ENCODE measurements around the gene S100A10. TPM values are rescaled to one million over a fixed set of nuclear protein-coding genes. Genes with fewer than 3 reads are reported as not detected.

Gene S100A10
- total RNA-seq, 1 experiment from 2014 or later = 2,143 TPM

- BruUV-seq (replicated peaks) = TSS peak; percentile 9
- peak overlapping the region; percentile 55 for H3K4me3 Mint-ChIP-seq (ENCODE audit: unreplicated experiment)
- no peaks in the 10 kb centered on the region for H3K36me3 ChIP-seq (ENCODE audit: control insufficient read depth, insufficient read depth, low read length)
- H3K27me3 ChIP-seq (replicated peaks; ENCODE audit: control insufficient read depth, insufficient read depth, low read length) = no peaks in the 10 kb centered on the region
- POLR2A ChIA-PET = interaction anchor here (0.6 to 1.1 kb wide), 6 partner anchors 16 to 131 kb away, joined by 3 to 5 read pairs (median 4); no protein-coding TSS in a partner anchor
- CTCF ChIA-PET = interaction anchor here (0.6 to 7.0 kb wide), 3 partner anchors 29 to 188 kb away, joined by 3 to 249 read pairs (median 6); no protein-coding TSS in a partner anchor
- peaks cover 26% of the 10 kb centered on the region for H3K36me3 Mint-ChIP-seq (ENCODE audit: insufficient read depth, unreplicated experiment)
- TF ChIP-seq, protein P1, sequence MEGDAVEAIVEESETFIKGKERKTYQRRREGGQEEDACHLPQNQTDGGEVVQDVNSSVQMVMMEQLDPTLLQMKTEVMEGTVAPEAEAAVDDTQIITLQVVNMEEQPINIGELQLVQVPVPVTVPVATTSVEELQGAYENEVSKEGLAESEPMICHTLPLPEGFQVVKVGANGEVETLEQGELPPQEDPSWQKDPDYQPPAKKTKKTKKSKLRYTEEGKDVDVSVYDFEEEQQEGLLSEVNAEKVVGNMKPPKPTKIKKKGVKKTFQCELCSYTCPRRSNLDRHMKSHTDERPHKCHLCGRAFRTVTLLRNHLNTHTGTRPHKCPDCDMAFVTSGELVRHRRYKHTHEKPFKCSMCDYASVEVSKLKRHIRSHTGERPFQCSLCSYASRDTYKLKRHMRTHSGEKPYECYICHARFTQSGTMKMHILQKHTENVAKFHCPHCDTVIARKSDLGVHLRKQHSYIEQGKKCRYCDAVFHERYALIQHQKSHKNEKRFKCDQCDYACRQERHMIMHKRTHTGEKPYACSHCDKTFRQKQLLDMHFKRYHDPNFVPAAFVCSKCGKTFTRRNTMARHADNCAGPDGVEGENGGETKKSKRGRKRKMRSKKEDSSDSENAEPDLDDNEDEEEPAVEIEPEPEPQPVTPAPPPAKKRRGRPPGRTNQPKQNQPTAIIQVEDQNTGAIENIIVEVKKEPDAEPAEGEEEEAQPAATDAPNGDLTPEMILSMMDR (IDR thresholded peaks at IDR 0.05; ENCODE audit: insufficient read depth in 1 of 2, low read depth in 1 of 2, low read length in 1 of 2, severe bottlenecking in 1 of 2, unreplicated experiment in 1 of 2) = no peak
- H3K27me3 Mint-ChIP-seq (ENCODE audit: insufficient read depth, unreplicated experiment) = no peaks in the 10 kb centered on the region
- H3K4me1 ChIP-seq = peaks cover 93% of the 10 kb centered on the region
- no peaks in the 10 kb centered on the region; the same call in 1 of the 2 replicates for H3K9me3 ChIP-seq
- H3K4me3 ChIP-seq (ENCODE audit: low read depth, low read length) = no peak overlapping the region
- peak; percentile 59 to 71 for DNase-seq
- H3K27ac Mint-ChIP-seq (ENCODE audit: unreplicated experiment) = peak overlapping the region; percentile 74
- peaks cover 56% of the 10 kb centered on the region for H3K4me1 Mint-ChIP-seq (ENCODE audit: low read depth, unreplicated experiment)
- intact Hi-C loops (cut with micrococcal nuclease; ENCODE audit: unreplicated experiment) = loop anchor here (2.0 kb wide), 1 partner anchor 62 kb away; no protein-coding TSS in a partner anchor
- H3K9me3 Mint-ChIP-seq (ENCODE audit: unreplicated experiment) = no peaks in the 10 kb centered on the region
These were observed 21.0 kb downstream of the S100A10 start for GRCh38 chr1:151972542-151973248.

DNA sequence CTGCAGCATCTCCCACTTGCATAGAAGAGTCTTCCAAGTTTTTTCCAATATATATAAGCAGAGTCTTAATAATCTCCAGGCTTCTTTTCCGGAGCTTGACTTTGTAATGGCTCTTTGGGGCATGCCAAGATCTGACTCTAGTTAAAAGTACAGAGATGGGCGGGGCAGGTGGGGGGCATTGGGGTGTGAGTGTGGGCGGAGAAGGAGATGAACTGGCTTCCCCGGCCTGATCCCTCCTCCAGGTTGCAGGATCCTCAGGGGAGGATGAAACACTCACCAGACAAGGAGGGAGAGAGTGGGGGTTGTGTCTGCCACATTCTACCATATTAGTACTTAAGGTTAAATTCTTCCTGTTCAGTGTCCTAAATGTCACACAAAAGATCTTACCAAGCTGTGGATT lies 23.0 kb downstream of the S100A10 start:
- Mint-ChIP-seq H3K27me3 (ENCODE audit: insufficient read depth, unreplicated experiment) (no peaks in the 10 kb centered on the region), H3K36me3 (ENCODE audit: insufficient read depth, unreplicated experiment) (peaks cover 13% of the 10 kb centered on the region), H3K27ac (ENCODE audit: unreplicated experiment) (peak overlapping the region; percentile 74), H3K4me1 (ENCODE audit: low read depth, unreplicated experiment) (peaks cover 50% of the 10 kb centered on the region), H3K9me3 (ENCODE audit: unreplicated experiment) (no peaks in the 10 kb centered on the region), H3K4me3 (ENCODE audit: unreplicated experiment) (no peak overlapping the region)
- no TSS peak for BruUV-seq (replicated peaks)
- Histone ChIP-seq H3K9me3 (no peaks in the 10 kb centered on the region; the same call in 1 of the 2 replicates), H3K27me3 (replicated peaks; ENCODE audit: control insufficient read depth, insufficient read depth, low read length) (no peaks in the 10 kb centered on the region), H3K36me3 (ENCODE audit: control insufficient read depth, insufficient read depth, low read length) (no peaks in the 10 kb centered on the region), H3K4me1 (peaks cover 74% of the 10 kb centered on the region), H3K4me3 (ENCODE audit: low read depth, low read length) (no peak overlapping the region)
- intact Hi-C loops (cut with micrococcal nuclease; ENCODE audit: unreplicated experiment) = no loop called here
- TF ChIP-seq, protein P1 (IDR thresholded peaks at IDR 0.05; ENCODE audit: insufficient read depth in 1 of 2, low read depth in 1 of 2, low read length in 1 of 2, severe bottlenecking in 1 of 2, unreplicated experiment in 1 of 2) = no peak
- peak in 1 of 2 experiments; percentile 57 for DNase-seq
- CTCF ChIA-PET = interaction anchor here (0.6 to 7.0 kb wide), 3 partner anchors 19 to 31 kb away, joined by 3 to 249 read pairs (median 8); no protein-coding TSS in a partner anchor
- POLR2A ChIA-PET = interaction anchor here (1.2 kb wide), 2 partner anchors 18 to 22 kb away, joined by 4 read pairs; no protein-coding TSS in a partner anchor

GRCh38 chr1:151970128-151970527 lies 23.5 kb downstream of the S100A10 start:
- no peak for DNase-seq
- H3K36me3 ChIP-seq (ENCODE audit: control insufficient read depth, insufficient read depth, low read length) = no peaks in the 10 kb centered on the region
- no TSS peak for BruUV-seq (replicated peaks)
- TF ChIP-seq, protein P1 (IDR thresholded peaks at IDR 0.05; ENCODE audit: insufficient read depth in 1 of 2, low read depth in 1 of 2, low read length in 1 of 2, severe bottlenecking in 1 of 2, unreplicated experiment in 1 of 2) = no peak
- no peaks in the 10 kb centered on the region for H3K27me3 ChIP-seq (replicated peaks; ENCODE audit: control insufficient read depth, insufficient read depth, low read length)
- Mint-ChIP-seq H3K9me3 (ENCODE audit: unreplicated experiment) (no peaks in the 10 kb centered on the region), H3K27ac (ENCODE audit: unreplicated experiment) (peak overlapping the region; percentile 74), H3K27me3 (ENCODE audit: insufficient read depth, unreplicated experiment) (no peaks in the 10 kb centered on the region), H3K36me3 (ENCODE audit: insufficient read depth, unreplicated experiment) (peaks cover 13% of the 10 kb centered on the region), H3K4me3 (ENCODE audit: unreplicated experiment) (no peak overlapping the region), H3K4me1 (ENCODE audit: low read depth, unreplicated experiment) (peaks cover 50% of the 10 kb centered on the region)
- ChIA-PET CTCF (interaction anchor here (0.6 to 7.0 kb wide), 3 partner anchors 22 to 31 kb away, joined by 8 to 249 read pairs (median 16); partner anchors contain the start of gene S100A10), POLR2A (interaction anchor here (1.2 to 2.7 kb wide), 2 partner anchors 13 to 18 kb away, joined by 4 to 10 read pairs; no protein-coding TSS in a partner anchor)
- H3K4me1 ChIP-seq = peaks cover 73% of the 10 kb centered on the region
- intact Hi-C loops (cut with micrococcal nuclease; ENCODE audit: unreplicated experiment) = no loop called here
- no peaks in the 10 kb centered on the region; the same call in 1 of the 2 replicates for H3K9me3 ChIP-seq
- no peak overlapping the region for H3K4me3 ChIP-seq (ENCODE audit: low read depth, low read length)

All from Caco-2 (cell line).